SK-N-SH (cell line): ENCODE results near the gene RNF133. TPM values are rescaled to one million over a fixed set of nuclear protein-coding genes. Genes with fewer than 3 reads are reported as not detected.
A peak's percentile ranks its signal among the peaks of the same experiment; 100 is the strongest.

ENCODE experiments used
- CTCF ChIA-PET: fragments of 300-600, 350-600 bp; formaldehyde crosslinking; extraction: SDS; loops from one replicate; lab custom pipeline; 2021; lab: Yijun Ruan, JAX
- POLR2A ChIA-PET: fragments of 350-600 bp; sonication (Branson Sonifier 250); formaldehyde crosslinking; extraction: SDS; loops from one replicate; lab custom pipeline; 2020; ENCODE audit warnings: antibody characterized with exemption, inconsistent platforms; lab: Yijun Ruan, JAX
- DNase-seq: peaks from one replicate; pipeline ENCODE4 v3.0.0; 2012
- H2AFZ ChIP-seq: fragments of 200-600 bp; sonication (generic); 2 replicates; pipeline ENCODE4 v1.8.1; 2016; ENCODE audit warnings: antibody characterized with exemption, mild to moderate bottlenecking, low read depth
- H3F3A ChIP-seq: fragments of 200-600 bp; sonication (generic); replicated peaks from 2 replicates; pipeline ENCODE3; 2016; ENCODE audit warnings: antibody characterized with exemption, mild to moderate bottlenecking; ENCODE audit not compliant: insufficient read depth
- H3K27ac ChIP-seq, 2 experiments: fragments of 200-500 bp in 1 of 2; fragments of 200-600 bp in 1 of 2; sonication (Bioruptor generic) in 1 of 2; sonication (generic), shearing (Covaris generic) in 1 of 2; 2 replicates each; pipeline versions ENCODE4 v1.5.1 to v1.6.1; 2014 to 2016; ENCODE audit warnings: low read depth in 2 of 2, inconsistent platforms in 1 of 2, low read length in 1 of 2, mild to moderate bottlenecking in 1 of 2, mixed read lengths in 1 of 2
- H3K27me3 ChIP-seq: fragments of 200-600 bp; sonication (generic), shearing (Covaris generic); 2 replicates; pipeline ENCODE4 v1.6.1; 2016; ENCODE audit warnings: mixed run types; ENCODE audit not compliant: insufficient read depth
- H3K36me3 ChIP-seq, 2 experiments: fragments of 200-500 bp in 1 of 2; fragments of 200-600 bp in 1 of 2; sonication (Bioruptor generic) in 1 of 2; sonication (generic) in 1 of 2; replicated peaks in 1 of 2; 2 replicates each; pipeline versions ENCODE3 to v1.5.1; 2014 to 2016; ENCODE audit warnings: low read length in 1 of 2, mild to moderate bottlenecking in 1 of 2; ENCODE audit not compliant: insufficient read depth in 2 of 2, control insufficient read depth in 1 of 2
- H3K4me1 ChIP-seq, 2 experiments: fragments of 200-500 bp in 1 of 2; fragments of 200-600 bp in 1 of 2; sonication (Bioruptor generic) in 1 of 2; sonication (generic), shearing (Covaris generic) in 1 of 2; 2 replicates each; pipeline versions ENCODE4 v1.5.1 to v1.6.1; 2014 to 2016; ENCODE audit warnings: low read depth in 1 of 2, low read length in 1 of 2, mixed run types in 1 of 2; ENCODE audit not compliant: insufficient read depth in 2 of 2, control insufficient read depth in 1 of 2
- H3K4me2 ChIP-seq: fragments of 200-600 bp; sonication (generic), shearing (Covaris generic); 2 replicates; pipeline ENCODE4 v1.6.1; 2017; ENCODE audit warnings: mixed run types
- H3K4me3 ChIP-seq, 2 experiments: fragments of 200-500 bp in 1 of 2; fragments of 200-600 bp in 1 of 2; sonication (Bioruptor generic) in 1 of 2; sonication (generic), shearing (Covaris generic) in 1 of 2; 2 replicates each; pipeline versions ENCODE4 v1.5.1 to v1.8.1; 2014 to 2016; ENCODE audit warnings: low read depth in 2 of 2, inconsistent platforms in 1 of 2, low read length in 1 of 2, mild to moderate bottlenecking in 1 of 2, mixed read lengths in 1 of 2, moderate library complexity in 1 of 2
- H3K79me2 ChIP-seq: fragments of 200-600 bp; sonication (generic); 2 replicates; pipeline ENCODE4 v1.8.1; 2017; ENCODE audit warnings: mild to moderate bottlenecking; ENCODE audit not compliant: insufficient read depth
- H3K9ac ChIP-seq: fragments of 200-600 bp; sonication (generic); 2 replicates; pipeline ENCODE4 v1.6.1; 2017; ENCODE audit warnings: mixed run types
- H3K9me2 ChIP-seq: fragments of 200-600 bp; sonication (generic); 2 replicates; pipeline ENCODE4 v1.6.1; 2017; ENCODE audit warnings: mixed run types
- H3K9me3 ChIP-seq: fragments of 200-600 bp; sonication (generic); 2 replicates; pipeline ENCODE4 v1.6.1; 2017; ENCODE audit warnings: mixed run types, mild to moderate bottlenecking, moderate library complexity
- H4K20me1 ChIP-seq: fragments of 200-600 bp; sonication (generic); 2 replicates; pipeline ENCODE4 v1.6.1; 2017; ENCODE audit warnings: mild to moderate bottlenecking, mixed run types; ENCODE audit not compliant: insufficient read depth
- CHD2 ChIP-seq: fragments of 150-350 bp; IDR thresholded peaks from 2 replicates; pipeline ENCODE4 v1.6.1; 2018; ENCODE audit warnings: low read length; ENCODE audit not compliant: partially characterized antibody
- CTCF ChIP-seq: fragments of 200-600 bp; sonication (generic); IDR thresholded peaks from 2 replicates; pipeline ENCODE4 v1.6.1; 2017; ENCODE audit warnings: antibody characterized with exemption, mild to moderate bottlenecking, moderate library complexity
- EP300 ChIP-seq, 2 experiments: IDR thresholded peaks; 2 replicates each; pipeline versions ENCODE4 v1.4.0 to v1.6.1; 2012; ENCODE audit warnings: borderline replicate concordance in 1 of 2, low read depth in 1 of 2, low read length in 1 of 2
- EZH2phosphoT487 ChIP-seq: fragments of 200-600 bp; sonication (generic); IDR thresholded peaks from 2 replicates; pipeline ENCODE4 v1.6.1; 2017; ENCODE audit warnings: low read depth, mixed run types, mild to moderate bottlenecking, antibody characterized with exemption, moderate library complexity, borderline replicate concordance
- FOSL2 ChIP-seq: IDR thresholded peaks from 2 replicates; pipeline ENCODE4 v1.4.0; 2012; ENCODE audit warnings: low read depth, mild to moderate bottlenecking, moderate library complexity, borderline replicate concordance
- FOXM1 ChIP-seq: IDR thresholded peaks from 2 replicates; pipeline ENCODE4 v1.4.0; 2012; ENCODE audit warnings: low read depth, mild to moderate bottlenecking
- GABPA ChIP-seq: IDR thresholded peaks from 2 replicates; pipeline ENCODE4 v1.4.0; 2012; ENCODE audit warnings: low read depth, mild to moderate bottlenecking
- JUND ChIP-seq: IDR thresholded peaks from 2 replicates; pipeline ENCODE4 v1.4.0; 2012
- MEF2A ChIP-seq: IDR thresholded peaks from 2 replicates; pipeline ENCODE4 v1.4.0; 2012; ENCODE audit warnings: low read depth, borderline replicate concordance
- MXI1 ChIP-seq: IDR thresholded peaks from 2 replicates; pipeline ENCODE4 v1.6.1; 2012; ENCODE audit warnings: mild to moderate bottlenecking, low read depth, low read length, improper control_type of control experiment
- NFIC ChIP-seq: IDR thresholded peaks from 2 replicates; pipeline ENCODE4 v1.4.0; 2012; ENCODE audit warnings: borderline replicate concordance
- NRF1 ChIP-seq: IDR thresholded peaks from 2 replicates; pipeline ENCODE4 v1.6.1; 2012; ENCODE audit warnings: low read depth, mild to moderate bottlenecking, low read length
- RCOR1 ChIP-seq: fragments of 150-350 bp; IDR thresholded peaks from 2 replicates; pipeline ENCODE4 v1.6.1; 2017; ENCODE audit warnings: antibody characterized with exemption, low read length
- SIN3A ChIP-seq: IDR thresholded peaks from 2 replicates; pipeline ENCODE4 v1.6.1; 2012; ENCODE audit warnings: low read depth, mild to moderate bottlenecking, low read length, moderate library complexity, borderline replicate concordance
- TCF12 ChIP-seq: IDR thresholded peaks from 2 replicates; pipeline ENCODE4 v1.4.0; 2012
- YY1 ChIP-seq: IDR thresholded peaks from 2 replicates; pipeline ENCODE4 v1.4.0; 2012; ENCODE audit warnings: low read depth, mild to moderate bottlenecking
- ZBTB33 ChIP-seq: IDR thresholded peaks from 2 replicates; pipeline ENCODE4 v1.4.0; 2012; ENCODE audit warnings: low read depth, borderline replicate concordance
- WGBS: methylation state at CpG from one replicate; pipeline ENCODE4 v1.1.6; 2017; ENCODE audit warnings: low lambda C conversion rate; 5-methylcytosine and 5-hydroxymethylcytosine counted together
- polyA plus RNA-seq, 3 experiments: library from polyadenylated mRNA; depleted of rRNA; stranded (reverse); fragments of >200 nt; gene quantifications; 2 replicates each; pipeline ENCODE4 v1.2.3, GENCODE V29; 2012

The RNF133 gene
- polyA plus RNA-seq, 1 of the 3 experiments (the other 2 are of a cell fraction), result 0.03 TPM

GRCh38 chr7:122675011-122675410 lies 23.9 kb downstream of the RNF133 start:
- H3K9me3 ChIP-seq, result no peaks in the 10 kb centered on the region
- ChIA-PET CTCF (no interaction called here), POLR2A (no interaction called here)
- no peaks in the 10 kb centered on the region for H3K4me1 ChIP-seq
- no peak for DNase-seq
- H3K79me2 ChIP-seq, result no peaks in the 10 kb centered on the region
- no peak for TF ChIP-seq YY1
- no peak for TF ChIP-seq MEF2A
- no peak for TF ChIP-seq SIN3A
- TF ChIP-seq EP300 (IDR thresholded peaks at IDR 0.05; ENCODE audit: borderline replicate concordance in 1 of 2, low read depth in 1 of 2, low read length in 1 of 2), result no peak
- TF ChIP-seq TCF12, result no peak
- no peak for TF ChIP-seq EZH2phosphoT487
- TF ChIP-seq FOSL2, result no peak
- no peak for TF ChIP-seq FOXM1
- no peak for TF ChIP-seq ZBTB33
- TF ChIP-seq NFIC, result no peak
- TF ChIP-seq CHD2, result no peak
- no peak for TF ChIP-seq CTCF
- TF ChIP-seq JUND, result no peak
- TF ChIP-seq MXI1, result no peak
- no peak for TF ChIP-seq RCOR1
- H3K27ac ChIP-seq, result no peak overlapping the region
- no peak overlapping the region for H3K4me2 ChIP-seq
- H2AFZ ChIP-seq, result no peak overlapping the region
- no peak overlapping the region for H3K4me3 ChIP-seq
- no peaks in the 10 kb centered on the region for H4K20me1 ChIP-seq
- no peaks in the 10 kb centered on the region for H3F3A ChIP-seq
- peaks cover 12% of the 10 kb centered on the region; the same call in 1 of the 2 replicates for H3K27me3 ChIP-seq
- H3K9ac ChIP-seq, result no peak overlapping the region
- H3K9me2 ChIP-seq, result no peaks in the 10 kb centered on the region
- no peaks in the 10 kb centered on the region for H3K36me3 ChIP-seq
- WGBS, result 25% methylated on average over 7 of the region's 7 CpGs

- H3K9ac ChIP-seq, result no peak overlapping the region
- H3K27me3 ChIP-seq, result peaks cover 12% of the 10 kb centered on the region; the same call in 1 of the 2 replicates
- no peaks in the 10 kb centered on the region for H3K9me3 ChIP-seq
- ChIA-PET POLR2A (no interaction called here), CTCF (no interaction called here)
- WGBS, result 1% methylated on average over 4 of the region's 4 CpGs
- no peak overlapping the region for H2AFZ ChIP-seq
- H3K27ac ChIP-seq, result no peak overlapping the region
- no peaks in the 10 kb centered on the region for H3K79me2 ChIP-seq
- no peaks in the 10 kb centered on the region for H3K36me3 ChIP-seq
- no peak for DNase-seq
- H3K4me2 ChIP-seq, result peak overlapping the region; percentile 32; the same call in 1 of the 2 replicates
- H3K4me3 ChIP-seq, result no peak overlapping the region; a peak in 1 of 4 replicates
- no peaks in the 10 kb centered on the region for H3K9me2 ChIP-seq
- TF ChIP-seq NRF1, result no peak
- no peak for TF ChIP-seq GABPA
- TF ChIP-seq, all 33 proteins: peak for 0
- Histone ChIP-seq H4K20me1 (no peaks in the 10 kb centered on the region), H3K4me1 (no peaks in the 10 kb centered on the region), H3F3A (no peaks in the 10 kb centered on the region)
These were observed 24.4 kb downstream of the RNF133 start for GRCh38 chr7:122674502-122674901.
